NCI-H1436 (cell line): ENCODE results near the gene RPRD1A.
"Not testable (repeated sequence)": the region's sequence is repeated elsewhere in the genome, so short reads cannot be mapped to it uniquely, and the experiment has no call there.

ENCODE experiments used
- DNase-seq: peaks from one replicate; lab custom pipeline; 2025; lab: John Stamatoyannopoulos, UW

RPRD1A gene

DNA sequence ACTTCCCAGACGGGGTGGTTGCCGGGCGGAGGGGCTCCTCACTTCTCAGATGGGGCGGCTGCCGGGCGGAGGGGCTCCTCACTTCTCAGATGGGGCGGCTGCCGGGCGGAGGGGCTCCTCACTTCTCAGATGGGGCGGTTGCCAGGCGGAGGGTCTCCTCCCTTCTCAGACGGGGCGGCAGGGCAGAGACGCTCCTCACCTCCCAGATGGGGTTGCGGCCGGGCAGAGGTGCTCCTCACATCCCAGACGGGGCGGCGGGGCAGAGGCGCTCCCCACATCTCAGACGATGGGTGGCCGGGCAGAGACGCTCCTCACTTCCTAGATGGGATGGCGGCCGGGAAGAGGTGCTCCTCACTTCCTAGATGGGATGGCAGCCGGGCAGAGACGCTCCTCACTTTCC, 10.4 kb upstream of the RPRD1A start:
- DNase-seq = not testable (repeated sequence)

DNA sequence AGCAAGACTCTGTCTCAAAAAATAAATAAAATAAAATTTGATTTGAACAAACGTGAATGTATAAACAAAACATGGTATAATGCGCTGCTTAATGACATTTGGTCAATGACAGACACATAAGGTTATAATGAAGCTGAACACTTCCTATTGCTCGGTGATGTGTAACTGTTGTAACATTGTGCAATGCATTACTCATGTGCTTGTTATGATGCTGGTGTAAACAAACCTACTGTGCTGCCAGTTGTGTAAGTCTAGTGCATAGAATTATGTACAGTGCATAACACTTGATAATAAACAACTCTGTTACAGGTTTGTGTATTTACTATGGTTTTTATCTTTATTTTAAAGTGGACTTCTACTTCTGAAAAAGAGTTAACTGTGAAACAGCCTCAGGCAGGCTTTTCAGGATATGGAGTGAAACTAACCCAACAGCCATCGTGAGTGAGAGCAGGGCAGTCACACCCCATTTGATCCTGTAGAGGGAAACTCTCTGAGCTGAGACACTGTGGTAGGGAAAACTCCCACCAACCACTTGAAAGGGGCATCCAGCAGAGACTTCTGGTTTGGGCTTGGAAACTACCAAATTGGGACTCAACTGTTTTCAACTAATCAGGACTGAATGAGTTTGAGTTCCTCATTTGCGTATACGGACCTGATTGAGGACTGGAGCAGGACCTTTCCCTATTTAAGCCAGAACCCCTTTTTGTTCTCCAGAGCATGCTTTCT, 8.7 kb upstream of the RPRD1A start:
- no peak for DNase-seq

GRCh38 chr18:36074435-36074834, 7.1 kb upstream of the RPRD1A start:
- DNase-seq = no peak

- DNase-seq = no peak
Measured at GRCh38 chr18:36073676-36074075, 6.3 kb upstream of the RPRD1A start.

DNA sequence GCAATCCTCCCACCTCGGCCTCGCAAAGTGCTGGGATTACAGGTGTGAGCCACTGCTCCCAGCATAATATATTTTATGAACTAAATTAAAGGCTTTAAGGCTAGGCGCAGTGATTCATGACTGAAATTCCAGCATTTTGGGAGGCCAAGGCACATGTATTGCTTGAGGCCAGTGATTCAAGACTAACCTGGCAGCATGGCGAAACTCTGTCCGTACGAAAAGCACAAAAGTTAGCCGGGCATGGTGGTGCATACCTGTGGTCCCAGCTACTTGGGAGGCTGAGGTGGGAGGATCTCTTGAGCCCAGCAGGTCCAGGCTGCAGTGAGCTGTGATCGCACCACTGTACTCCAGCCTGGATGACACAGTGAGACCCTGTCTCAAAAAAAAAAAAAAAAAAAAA, 5.0 kb upstream of the RPRD1A start:
- DNase-seq = not testable (repeated sequence)

DNA sequence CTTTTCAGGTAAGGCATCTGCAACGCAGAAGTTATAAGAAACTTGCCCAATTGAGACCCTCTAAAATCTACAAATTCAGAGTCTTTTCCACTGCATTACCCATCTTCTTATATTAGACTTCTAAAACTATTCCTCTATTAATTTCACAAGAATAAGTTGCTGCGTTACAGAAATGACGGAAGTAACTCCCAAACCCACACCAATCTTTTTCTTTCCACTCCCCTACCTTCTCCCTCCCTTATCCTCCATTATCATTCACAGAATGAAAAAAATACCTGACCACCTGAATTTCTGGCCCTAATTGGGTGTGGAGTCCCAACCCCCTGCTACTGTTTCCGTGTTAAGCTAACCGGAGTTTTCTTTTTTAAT, 689 bp downstream of the RPRD1A start:
- DNase-seq = no peak

GRCh38 chr18:36066001-36066400, 1.4 kb downstream of the RPRD1A start:
- DNase-seq = no peak

DNA sequence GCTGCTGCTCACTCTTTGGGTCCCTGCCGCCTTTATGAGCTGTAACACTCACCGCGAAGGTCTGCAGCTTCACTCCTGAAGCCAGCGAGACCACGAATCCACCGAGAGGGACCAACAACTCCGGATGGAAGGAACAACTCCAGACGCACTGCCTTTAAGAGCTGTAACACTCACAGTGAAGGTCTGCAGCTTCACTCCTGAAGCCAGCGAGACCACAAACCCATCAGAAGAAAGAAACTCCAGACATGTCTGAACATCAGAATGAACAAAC, 2.6 kb downstream of the RPRD1A start:
- not testable (repeated sequence) for DNase-seq

DNA sequence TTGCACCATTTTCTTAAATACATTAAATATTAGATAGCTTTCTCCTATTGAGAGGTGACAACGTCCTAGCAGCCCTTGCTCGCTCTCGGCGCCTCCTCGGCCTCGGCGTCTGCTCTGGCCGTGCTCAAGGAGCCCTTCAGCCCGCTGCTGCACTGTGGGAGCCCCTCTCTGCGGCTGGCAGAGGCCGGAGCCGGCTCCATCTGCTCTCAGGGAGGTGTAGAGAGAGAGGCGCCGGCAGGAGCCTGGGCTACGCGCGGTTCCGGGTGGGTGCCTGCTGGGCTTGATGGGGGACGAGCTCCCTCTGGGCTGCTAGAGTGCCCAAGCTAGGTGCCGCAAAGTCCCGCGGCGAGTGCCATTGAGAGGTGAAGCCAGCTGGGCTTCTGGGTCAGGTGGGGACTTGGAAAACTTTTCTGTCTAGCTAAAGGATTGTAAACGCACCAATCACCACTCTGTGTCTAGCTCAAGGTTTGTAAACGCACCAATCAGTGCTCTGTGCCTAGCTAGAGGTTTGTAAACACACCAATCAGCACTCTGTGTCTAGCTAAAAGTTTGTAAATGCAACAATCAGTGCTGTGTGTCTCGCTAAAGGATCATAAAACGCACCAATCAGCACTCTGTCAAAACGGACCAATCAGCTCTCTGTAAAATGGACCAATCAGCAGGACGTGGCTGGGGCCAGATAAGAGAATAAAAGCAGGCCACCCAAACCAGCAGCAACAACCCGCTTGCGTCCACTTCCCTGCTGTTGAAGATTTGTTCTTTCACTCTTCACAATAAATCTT, 3.1 kb downstream of the RPRD1A start:
- no peak for DNase-seq

DNA sequence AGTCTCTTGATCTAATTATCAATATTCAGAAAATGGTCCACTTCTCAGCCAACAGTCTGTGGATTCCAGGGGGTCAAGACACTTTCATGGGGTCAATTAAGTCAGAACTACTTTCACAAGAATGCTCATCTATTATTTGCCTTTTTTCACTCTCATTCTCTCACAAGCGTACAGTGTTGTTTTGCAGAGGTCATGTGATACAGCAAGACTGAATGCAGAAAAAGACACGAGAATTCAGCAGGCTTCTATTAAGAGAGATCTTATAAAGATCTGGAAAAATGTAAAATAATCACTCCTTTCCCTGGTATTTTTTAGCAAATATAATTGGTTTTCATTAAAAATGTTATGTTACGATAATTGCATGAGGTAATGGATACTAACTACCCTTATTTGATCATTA, 8.7 kb downstream of the RPRD1A start:
- DNase-seq = no peak

- DNase-seq = no peak
Measured at GRCh38 chr18:36051760-36052159, 15.6 kb downstream of the RPRD1A start.

DNA sequence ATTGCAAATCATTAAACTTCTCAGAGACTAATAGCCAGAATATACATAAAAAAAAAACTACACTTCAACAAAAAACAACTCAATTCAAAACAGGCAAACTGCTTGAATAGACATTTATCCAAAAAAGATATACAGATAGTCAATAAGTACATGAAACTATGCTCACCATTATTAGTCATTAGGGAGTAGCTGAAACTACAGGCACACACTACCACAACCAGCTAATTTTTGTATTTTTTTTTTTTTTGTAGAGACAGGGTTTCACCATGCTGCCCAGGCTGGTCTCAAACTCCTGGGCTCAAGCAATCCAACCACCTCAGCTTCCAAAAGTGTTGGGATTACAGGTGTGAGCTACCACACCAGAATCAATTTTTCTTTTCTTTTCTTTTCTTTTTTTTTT, 16.9 kb downstream of the RPRD1A start:
- no peak for DNase-seq

DNA sequence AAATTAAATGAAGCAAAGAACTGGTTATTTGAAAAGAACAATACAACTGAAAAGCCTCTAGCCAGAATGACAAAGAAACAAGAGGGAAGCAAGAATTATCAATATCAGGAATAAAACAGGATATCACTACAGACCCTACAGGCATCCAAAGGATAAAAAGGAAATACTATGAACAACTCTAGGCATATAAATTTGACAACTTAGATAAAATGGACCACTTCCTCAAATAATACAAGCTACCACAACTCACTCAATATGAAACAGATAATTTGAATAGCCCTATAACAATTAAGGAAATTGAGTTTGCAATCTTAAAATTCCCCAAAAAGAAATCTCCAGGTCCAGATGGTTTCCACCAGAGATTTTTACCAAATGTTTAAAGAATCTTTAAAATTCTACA, 19.8 kb downstream of the RPRD1A start:
- no peak for DNase-seq

- DNase-seq = no peak
Measured at GRCh38 chr18:36046898-36047297, 20.5 kb downstream of the RPRD1A start.

DNA sequence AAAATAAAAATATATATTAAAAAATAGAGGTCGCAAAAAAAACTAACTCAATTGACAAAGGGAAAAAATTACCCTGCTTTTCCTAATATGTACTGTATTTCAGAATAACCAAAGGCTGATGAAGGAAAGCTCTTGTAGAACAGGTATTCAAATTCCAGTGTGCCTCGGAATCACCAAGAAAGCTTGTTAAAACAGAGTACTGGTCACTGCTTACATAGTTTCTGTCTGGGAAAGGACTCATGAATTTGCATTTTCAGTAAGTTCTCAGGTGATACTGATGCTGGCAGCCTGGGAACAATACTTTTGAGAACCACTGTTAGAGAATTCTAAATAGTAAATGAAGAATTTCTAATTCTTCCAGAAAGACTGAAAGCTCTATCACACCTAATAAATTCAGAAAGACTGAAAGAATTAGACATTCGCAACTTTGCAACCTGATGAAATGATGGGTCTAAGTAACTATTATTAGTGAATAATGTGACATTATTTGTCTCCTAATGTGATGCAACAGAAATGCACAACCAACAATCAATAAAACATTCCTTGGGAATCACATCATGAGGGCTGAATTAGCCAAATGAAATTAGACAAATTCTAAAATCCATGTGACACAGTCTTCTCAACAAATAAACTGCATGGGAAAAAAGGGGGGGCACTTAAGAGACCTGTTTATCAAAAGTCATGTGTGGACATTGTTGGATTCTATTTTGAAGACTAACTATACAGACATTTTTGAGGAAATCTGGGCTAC, 21.9 kb downstream of the RPRD1A start:
- DNase-seq = no peak

GRCh38 chr18:36043153-36043552, 24.2 kb downstream of the RPRD1A start:
- no peak for DNase-seq

- DNase-seq = no peak
Measured at GRCh38 chr18:36041146-36041545, 26.2 kb downstream of the RPRD1A start.

DNA sequence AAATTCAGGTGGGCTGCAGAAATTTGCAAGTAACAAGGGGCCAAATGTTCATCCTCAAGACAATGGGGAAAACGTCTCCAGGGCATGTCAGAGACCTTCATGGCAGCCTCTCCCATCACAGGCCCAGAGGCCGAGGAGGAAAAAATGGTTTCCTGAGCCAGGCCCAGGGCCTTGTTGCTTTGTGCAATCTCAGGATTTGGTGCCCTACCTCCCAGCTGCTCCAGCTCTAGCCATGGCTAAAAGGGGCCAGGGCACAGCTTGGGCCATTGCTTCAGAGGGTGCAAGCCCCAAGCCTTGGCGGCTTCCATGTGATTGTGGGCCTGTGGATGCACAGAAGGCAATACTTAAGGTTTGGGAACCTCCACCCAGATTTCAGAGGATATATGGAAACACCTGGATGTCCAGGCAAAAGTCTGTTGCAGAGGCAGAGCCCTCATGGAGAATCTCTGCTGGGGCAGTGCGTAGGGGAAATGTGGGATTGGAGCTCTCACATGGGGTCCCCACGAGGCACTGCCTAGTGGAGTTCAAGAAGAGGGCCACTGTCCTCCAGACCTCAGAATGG, 29.2 kb downstream of the RPRD1A start:
- DNase-seq = no peak

DNA sequence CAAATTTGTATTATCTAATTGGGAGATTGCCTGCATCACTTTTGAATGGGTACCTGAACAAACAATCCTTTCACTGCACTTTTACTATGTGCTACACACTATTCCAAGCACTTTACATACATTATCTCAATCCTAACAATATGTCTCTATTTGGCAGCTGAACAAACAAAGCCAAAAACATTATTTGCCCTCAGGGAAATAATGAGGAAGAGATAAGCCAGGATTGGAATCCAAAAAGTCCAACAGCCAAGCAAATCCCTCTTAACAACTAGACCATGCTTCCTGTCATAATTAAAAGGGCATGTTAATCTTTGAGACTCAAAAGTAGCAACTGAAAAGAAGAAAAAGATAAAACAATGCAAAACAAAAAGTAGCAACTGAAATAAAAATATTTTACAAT, 32.1 kb downstream of the RPRD1A start:
- DNase-seq = peak; percentile 19

- no peak for DNase-seq
Measured at GRCh38 chr18:36034299-36034895, 33.0 kb downstream of the RPRD1A start.

- no peak for DNase-seq
Measured at GRCh38 chr18:36031903-36032302, 35.5 kb downstream of the RPRD1A start.

DNA sequence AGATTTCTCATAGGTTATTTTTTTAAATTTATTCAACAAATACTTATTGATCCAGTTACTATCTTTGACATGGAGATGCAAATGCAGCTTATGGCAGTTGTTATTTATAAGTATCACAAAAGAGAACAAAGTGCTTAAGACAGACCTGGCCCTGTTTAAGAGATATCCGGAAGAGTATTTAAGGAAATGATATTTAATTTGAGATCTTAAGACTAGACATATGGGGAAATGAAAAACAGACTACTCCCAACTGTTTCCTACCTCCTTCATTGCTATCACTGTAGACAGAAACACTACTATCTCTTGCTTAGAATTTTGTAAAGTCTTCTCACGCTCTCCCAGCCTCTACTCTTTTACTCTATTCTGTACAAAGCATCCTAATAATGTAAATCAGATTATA, 36.0 kb downstream of the RPRD1A start:
- no peak for DNase-seq

GRCh38 chr18:36028859-36029258, 38.5 kb downstream of the RPRD1A start:
- no peak for DNase-seq
